Keratinocyte (primary cell): ENCODE measurements around the gene CSGALNACT2. TPM values are rescaled to one million over a fixed set of nuclear protein-coding genes. Genes with fewer than 3 reads are reported as not detected.

Experiments
- DNase-seq: peaks from one replicate; pipeline ENCODE4 v3.0.0-alpha.2; 2011; ENCODE audit warnings: low read depth, missing footprints, low spot score
- FAIRE-seq: peaks from 2 replicates; lab custom pipeline; 2011; peaks lifted over from hg19 to GRCh38; lab: Jason Lieb, UNC
- H2AFZ ChIP-seq: 2 replicates; pipeline ENCODE4 v1.6.0; 2012; ENCODE audit warnings: low read length, control low read depth, inconsistent platforms; ENCODE audit not compliant: control insufficient read depth
- H3K27ac ChIP-seq: 2 replicates; pipeline ENCODE4 v1.5.1; 2011; ENCODE audit warnings: low read length; ENCODE audit not compliant: control insufficient read depth, insufficient read depth
- H3K27me3 ChIP-seq: 3 replicates; pipeline ENCODE4 v1.6.0; 2011; ENCODE audit warnings: low read length; ENCODE audit not compliant: control insufficient read depth, insufficient read depth; ENCODE audit errors: extremely low read depth
- H3K36me3 ChIP-seq, 2 experiments: 2 replicates in 1 of 2; 3 replicates in 1 of 2; pipeline ENCODE4 v1.5.1; 2011; ENCODE audit warnings: low read length in 2 of 2, mild to moderate bottlenecking in 1 of 2; ENCODE audit not compliant: control insufficient read depth in 2 of 2, insufficient read depth in 2 of 2; ENCODE audit errors: extremely low read depth in 1 of 2
- H3K4me1 ChIP-seq: 3 replicates; pipeline ENCODE4 v1.5.1; 2011; ENCODE audit warnings: low read length; ENCODE audit not compliant: control insufficient read depth, insufficient read depth; ENCODE audit errors: extremely low read depth
- H3K4me2 ChIP-seq: 3 replicates; pipeline ENCODE4 v1.6.0; 2011; ENCODE audit warnings: low read depth, low read length; ENCODE audit not compliant: control insufficient read depth, insufficient read depth; ENCODE audit errors: extremely low read depth
- H3K4me3 ChIP-seq, 3 experiments: fragments of 200-600 bp in 1 of 3; sonication (generic) in 1 of 3; 2 replicates in 2 of 3; 3 replicates in 1 of 3; pipeline ENCODE4 v1.5.1; 2011 to 2016; ENCODE audit warnings: low read length in 3 of 3, mild to moderate bottlenecking in 3 of 3, control low read depth in 2 of 3, inconsistent platforms in 1 of 3, low read depth in 1 of 3, mixed read lengths in 1 of 3, mixed run types in 1 of 3, moderate library complexity in 1 of 3; ENCODE audit not compliant: control insufficient read depth in 2 of 3, insufficient read depth in 2 of 3; ENCODE audit errors: extremely low read depth in 1 of 3
- H3K79me2 ChIP-seq: 2 replicates; pipeline ENCODE4 v1.6.0; 2012; ENCODE audit warnings: low read length; ENCODE audit not compliant: control insufficient read depth, insufficient read depth
- H3K9ac ChIP-seq: 3 replicates; pipeline ENCODE4 v1.6.0; 2011; ENCODE audit warnings: low read length; ENCODE audit not compliant: control insufficient read depth, insufficient read depth; ENCODE audit errors: extremely low read depth
- H3K9me1 ChIP-seq: 3 replicates; pipeline ENCODE4 v1.6.0; 2011; ENCODE audit warnings: low read length; ENCODE audit not compliant: control insufficient read depth, insufficient read depth; ENCODE audit errors: extremely low read depth
- H3K9me3 ChIP-seq: 2 replicates; pipeline ENCODE4 v1.5.1; 2012; ENCODE audit warnings: low read depth, low read length; ENCODE audit not compliant: control insufficient read depth
- H4K20me1 ChIP-seq: 3 replicates; pipeline ENCODE4 v1.6.0; 2011; ENCODE audit warnings: low read length; ENCODE audit not compliant: control insufficient read depth, insufficient read depth; ENCODE audit errors: extremely low read depth
- EZH2 ChIP-seq: IDR thresholded peaks from one replicate; pipeline ENCODE4 v1.6.1; 2012; ENCODE audit warnings: inconsistent platforms, mild to moderate bottlenecking, low read length, moderate library complexity
- dilution Hi-C: fragments of 300-500 bp; cut with MboI; formaldehyde crosslinking; loops from one replicate; pipeline ENCODE4 v1.7.0; 2020; ENCODE audit warnings: low sequenced_read_pairs; ENCODE audit not compliant: extremely low pct_ligation_motif_present
- polyA plus RNA-seq, 5 experiments: library from polyadenylated mRNA; depleted of rRNA in 3 of 5; stranded (reverse) in 3 of 5; stranded (forward) in 1 of 5; unstranded in 1 of 5; fragments of >200 nt; gene quantifications; 1 replicate in 1 of 5; 2 replicates in 3 of 5; 3 replicates in 1 of 5; pipeline versions ENCODE4 v1.2.1 to v1.2.3, GENCODE V29; 2011 to 2012; ENCODE audit warnings: missing spikeins in 2 of 5, low read depth in 1 of 5, low replicate concordance in 1 of 5
- TF ChIP-seq, protein P1 (sequence below), 3 experiments: IDR thresholded peaks in 1 of 3; conservative IDR thresholded peaks in 1 of 3; optimal IDR thresholded peaks in 1 of 3; 2 replicates in 2 of 3; 3 replicates in 1 of 3; pipeline versions ENCODE3 to v1.5.1; 2011; ENCODE audit warnings: low read length in 3 of 3, mild to moderate bottlenecking in 3 of 3, moderate library complexity in 2 of 3, control low read depth in 1 of 3, inconsistent platforms in 1 of 3; ENCODE audit not compliant: insufficient read depth in 2 of 3; ENCODE audit errors: extremely low read depth in 1 of 3

Gene CSGALNACT2
- polyA plus RNA-seq, 1 donor (not counting 4 experiments of a cell fraction or from before 2014, with no cell fraction given), result 19.7 TPM

DNA sequence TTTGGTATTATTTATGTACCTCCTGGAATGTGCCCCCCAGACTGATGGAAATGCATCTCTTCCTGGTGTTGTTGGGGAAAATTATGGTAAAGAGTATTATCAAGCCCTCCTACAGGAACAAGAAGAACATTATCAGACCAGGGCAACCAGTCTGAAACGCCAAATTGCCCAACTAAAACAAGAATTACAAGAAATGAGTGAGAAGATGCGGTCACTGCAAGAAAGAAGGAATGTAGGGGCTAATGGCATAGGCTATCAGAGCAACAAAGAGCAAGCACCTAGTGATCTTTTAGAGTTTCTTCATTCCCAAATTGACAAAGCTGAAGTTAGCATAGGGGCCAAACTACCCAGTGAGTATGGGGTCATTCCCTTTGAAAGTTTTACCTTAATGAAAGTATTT is 17.0 kb downstream of the CSGALNACT2 start:
- Histone ChIP-seq H3K4me3 (no peak overlapping the region), H3K79me2 (peaks cover 56% of the 10 kb centered on the region), H3K9ac (no peak overlapping the region), H3K9me3 (no peaks in the 10 kb centered on the region), H3K9me1 (no peaks in the 10 kb centered on the region), H2AFZ (no peak overlapping the region), H4K20me1 (no peaks in the 10 kb centered on the region), H3K27ac (no peak overlapping the region), H3K4me1 (peaks cover 5% of the 10 kb centered on the region), H3K27me3 (no peaks in the 10 kb centered on the region), H3K4me2 (no peak overlapping the region), H3K36me3 (no peaks in the 10 kb centered on the region)
- TF ChIP-seq EZH2, result no peak
- TF ChIP-seq, protein P1, sequence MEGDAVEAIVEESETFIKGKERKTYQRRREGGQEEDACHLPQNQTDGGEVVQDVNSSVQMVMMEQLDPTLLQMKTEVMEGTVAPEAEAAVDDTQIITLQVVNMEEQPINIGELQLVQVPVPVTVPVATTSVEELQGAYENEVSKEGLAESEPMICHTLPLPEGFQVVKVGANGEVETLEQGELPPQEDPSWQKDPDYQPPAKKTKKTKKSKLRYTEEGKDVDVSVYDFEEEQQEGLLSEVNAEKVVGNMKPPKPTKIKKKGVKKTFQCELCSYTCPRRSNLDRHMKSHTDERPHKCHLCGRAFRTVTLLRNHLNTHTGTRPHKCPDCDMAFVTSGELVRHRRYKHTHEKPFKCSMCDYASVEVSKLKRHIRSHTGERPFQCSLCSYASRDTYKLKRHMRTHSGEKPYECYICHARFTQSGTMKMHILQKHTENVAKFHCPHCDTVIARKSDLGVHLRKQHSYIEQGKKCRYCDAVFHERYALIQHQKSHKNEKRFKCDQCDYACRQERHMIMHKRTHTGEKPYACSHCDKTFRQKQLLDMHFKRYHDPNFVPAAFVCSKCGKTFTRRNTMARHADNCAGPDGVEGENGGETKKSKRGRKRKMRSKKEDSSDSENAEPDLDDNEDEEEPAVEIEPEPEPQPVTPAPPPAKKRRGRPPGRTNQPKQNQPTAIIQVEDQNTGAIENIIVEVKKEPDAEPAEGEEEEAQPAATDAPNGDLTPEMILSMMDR (optimal IDR thresholded peaks at IDR 0.05 in 1 of 3, IDR thresholded peaks at IDR 0.05 in 1 of 3, conservative IDR thresholded peaks at IDR 0.05 in 1 of 3; ENCODE audit: extremely low read depth in 1 of 3, insufficient read depth in 2 of 3, low read length in 3 of 3), result no peak
- no peak for DNase-seq
- FAIRE-seq, result no peak
- dilution Hi-C loops, result no loop called here

DNA sequence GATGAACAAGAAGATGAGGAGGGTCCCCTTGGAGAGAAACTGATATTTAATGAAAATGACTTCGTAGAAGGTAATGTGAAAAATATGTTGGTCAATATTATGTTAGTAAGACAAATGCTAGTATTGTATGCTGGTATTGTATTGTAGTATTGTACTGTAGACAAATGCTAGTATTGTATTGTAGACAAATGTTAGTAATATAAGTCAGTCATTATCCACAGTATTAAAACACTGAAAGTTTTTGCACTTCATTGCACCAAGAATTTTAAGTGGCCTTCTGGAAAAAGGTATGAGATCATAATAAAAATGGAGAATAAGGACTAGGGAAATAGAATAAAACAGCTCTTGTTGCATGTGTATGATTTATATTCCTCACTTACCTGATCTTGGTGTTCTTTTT is 17.5 kb downstream of the CSGALNACT2 start:
- dilution Hi-C loops, result no loop called here
- no peaks in the 10 kb centered on the region for H3K27me3 ChIP-seq
- no peaks in the 10 kb centered on the region for H3K36me3 ChIP-seq
- no peak overlapping the region for H3K4me3 ChIP-seq
- no peaks in the 10 kb centered on the region for H3K9me3 ChIP-seq
- peaks cover 10% of the 10 kb centered on the region for H3K4me1 ChIP-seq
- no peak overlapping the region for H3K9ac ChIP-seq
- no peak overlapping the region for H3K4me2 ChIP-seq
- no peaks in the 10 kb centered on the region for H4K20me1 ChIP-seq
- peaks cover 51% of the 10 kb centered on the region for H3K79me2 ChIP-seq
- no peak overlapping the region for H2AFZ ChIP-seq
- FAIRE-seq, result no peak
- H3K9me1 ChIP-seq, result no peaks in the 10 kb centered on the region
- TF ChIP-seq, protein P1 (optimal IDR thresholded peaks at IDR 0.05 in 1 of 3, IDR thresholded peaks at IDR 0.05 in 1 of 3, conservative IDR thresholded peaks at IDR 0.05 in 1 of 3; ENCODE audit: extremely low read depth in 1 of 3, insufficient read depth in 2 of 3, low read length in 3 of 3), result no peak
- no peak for TF ChIP-seq EZH2
- no peak for DNase-seq
- H3K27ac ChIP-seq, result no peak overlapping the region
